ENCODE measurements around the gene CAPN5. TPM values are rescaled to one million over a fixed set of nuclear protein-coding genes. Genes with fewer than 3 reads are reported as not detected.

The CAPN5 gene
- total and polyA plus RNA-seq, 2 of the 13 experiments (the other 11 are each of a cell fraction or from before 2014, with no cell fraction given) = 0.27 to 1.2 TPM

GRCh38 chr11:77130763-77131513 is 64.2 kb downstream of the CAPN5 start (continued):
- no peak for TF ChIP-seq ZNF512 (CRISPR knock-in tag; IDR thresholded peaks at IDR 0.05)
- no peak for TF ChIP-seq TOPORS (CRISPR knock-in tag; IDR thresholded peaks at IDR 0.05)
- TF ChIP-seq NR0B2 (CRISPR knock-in tag; IDR thresholded peaks at IDR 0.05) = no peak
- no peak for TF ChIP-seq E2F2 (CRISPR knock-in tag; IDR thresholded peaks at IDR 0.05; ENCODE audit: borderline replicate concordance)
- no peak for TF ChIP-seq ZNF576 (CRISPR knock-in tag; IDR thresholded peaks at IDR 0.05)
- TF ChIP-seq ZNF484 (CRISPR knock-in tag; IDR thresholded peaks at IDR 0.05; ENCODE audit: borderline replicate concordance, low read depth) = no peak
- TF ChIP-seq SNRNP70 (IDR thresholded peaks at IDR 0.05; ENCODE audit: low read depth, low read length) = no peak
- TF ChIP-seq HNRNPUL1 (IDR thresholded peaks at IDR 0.05; ENCODE audit: low read depth, low read length) = no peak
- no peak for TF ChIP-seq ZNF296 (CRISPR knock-in tag; conservative IDR thresholded peaks at IDR 0.05)
- no peak for TF ChIP-seq HHEX (CRISPR knock-in tag; IDR thresholded peaks at IDR 0.05)
- no peak for TF ChIP-seq RELA (CRISPR knock-in tag; IDR thresholded peaks at IDR 0.05)
- peak; percentile 52; the same call in 1 of the 2 replicates for TF ChIP-seq ZFP91 (CRISPR knock-in tag; IDR thresholded peaks at IDR 0.05; ENCODE audit: borderline replicate concordance)
- TF ChIP-seq SNAI1 (CRISPR knock-in tag; IDR thresholded peaks at IDR 0.05; ENCODE audit: borderline replicate concordance) = no peak
- TF ChIP-seq JDP2 (CRISPR knock-in tag; IDR thresholded peaks at IDR 0.05; ENCODE audit: borderline replicate concordance) = no peak
- no peak for TF ChIP-seq ZFP37 (CRISPR knock-in tag; IDR thresholded peaks at IDR 0.05; ENCODE audit: borderline replicate concordance)
- TF ChIP-seq MTERF4 (CRISPR knock-in tag; IDR thresholded peaks at IDR 0.05) = no peak
- TF ChIP-seq HOXA9 (CRISPR knock-in tag; IDR thresholded peaks at IDR 0.05; ENCODE audit: borderline replicate concordance) = no peak
- no peak for TF ChIP-seq ZNF441 (CRISPR knock-in tag; IDR thresholded peaks at IDR 0.05; ENCODE audit: borderline replicate concordance)

Measured in HepG2 (cell line).